ENCODE data around the gene SHC1.

SHC1 gene

GRCh38 chr1:154961207-154962155 lies 9.1 kb downstream of the SHC1 start, which contains the start of gene PYGO2 (continued):
- TF ChIP-seq ZFP37 (tag by site-specific recombination; IDR thresholded peaks at IDR 0.05): peak; percentile 75; the same call in 1 of the 2 replicates
- TF ChIP-seq KLF8 (tag by site-specific recombination; IDR thresholded peaks at IDR 0.05): peak; percentile 90
- no peak for TF ChIP-seq ZBTB48 (tag by site-specific recombination; IDR thresholded peaks at IDR 0.05)
- TF ChIP-seq ZSCAN5A (tag by site-specific recombination; IDR thresholded peaks at IDR 0.05): no peak; the same call in 1 of the 2 replicates
- no peak for TF ChIP-seq ZNF558 (tag by site-specific recombination; IDR thresholded peaks at IDR 0.05)
- peak; percentile 90 for TF ChIP-seq ZNF398 (tag by site-specific recombination; IDR thresholded peaks at IDR 0.05)
- TF ChIP-seq HOXC10 (CRISPR knock-in tag; IDR thresholded peaks at IDR 0.05): no peak
- peak; percentile 8; the same call in 1 of the 2 replicates for TF ChIP-seq ZBTB44 (tag by site-specific recombination; IDR thresholded peaks at IDR 0.05)
- TF ChIP-seq PRDM1 (tag by site-specific recombination; IDR thresholded peaks at IDR 0.05): no peak
- TF ChIP-seq YY1 (tag by site-specific recombination; IDR thresholded peaks at IDR 0.05): peak; percentile 77; the same call in 1 of the 2 replicates
- TF ChIP-seq ZNF266 (tag by site-specific recombination; IDR thresholded peaks at IDR 0.05; ENCODE audit: low read depth): no peak
- TF ChIP-seq SP7 (tag by site-specific recombination; IDR thresholded peaks at IDR 0.05): peak; percentile 68
- no peak for TF ChIP-seq OSR2 (tag by site-specific recombination; IDR thresholded peaks at IDR 0.05)
- TF ChIP-seq ZFP69B (tag by site-specific recombination; IDR thresholded peaks at IDR 0.05): 0 out of 2 replicates have a peak, but pooled peaks have one; percentile 48
- TF ChIP-seq ZEB2 (tag by site-specific recombination; IDR thresholded peaks at IDR 0.05): peak; percentile 94
- peak; percentile 97 for TF ChIP-seq KLF9 (tag by site-specific recombination; IDR thresholded peaks at IDR 0.05; ENCODE audit: low read depth)
- peak; percentile 12; the same call in 1 of the 2 replicates for TF ChIP-seq ZNF488 (tag by site-specific recombination; IDR thresholded peaks at IDR 0.05)
- peak; percentile 93 for TF ChIP-seq EGR2 (tag by site-specific recombination; IDR thresholded peaks at IDR 0.05; ENCODE audit: low read depth)
- TF ChIP-seq SCRT2 (tag by site-specific recombination; IDR thresholded peaks at IDR 0.05): no peak
- peak; percentile 90 for TF ChIP-seq ZNF660 (tag by site-specific recombination; IDR thresholded peaks at IDR 0.05)
- no peak for TF ChIP-seq ZNF174 (tag by site-specific recombination; IDR thresholded peaks at IDR 0.05)
- TF ChIP-seq GLIS2 (tag by site-specific recombination; IDR thresholded peaks at IDR 0.05): peak; percentile 98
- 0 out of 2 replicates have a peak, but pooled peaks have one; percentile 11 for TF ChIP-seq ZNF18 (tag by site-specific recombination; IDR thresholded peaks at IDR 0.05)
- peak; percentile 69; the same call in 1 of the 2 replicates for TF ChIP-seq ELK4 (IDR thresholded peaks at IDR 0.05; ENCODE audit: borderline replicate concordance, low read depth, low read length)
- peak; percentile 77 for TF ChIP-seq YY2 (tag by site-specific recombination; IDR thresholded peaks at IDR 0.05)
- peak; percentile 74 for TF ChIP-seq ZSCAN30 (tag by site-specific recombination; IDR thresholded peaks at IDR 0.05)
- TF ChIP-seq CTCF (tag by site-specific recombination; IDR thresholded peaks at IDR 0.05): peak; percentile 87; the same call in 1 of the 2 replicates
- no peak for TF ChIP-seq ZNF138 (tag by site-specific recombination; IDR thresholded peaks at IDR 0.05; ENCODE audit: borderline replicate concordance)
- peak; percentile 35; the same call in 1 of the 2 replicates for TF ChIP-seq KLF10 (tag by site-specific recombination; IDR thresholded peaks at IDR 0.05)

Measured in HEK293 (cell line).